CD4-positive, CD25-positive, alpha-beta regulatory T cell (primary cell): ENCODE data around the gene WNK1. TPM values are rescaled to one million over a fixed set of nuclear protein-coding genes. Genes with fewer than 3 reads are reported as not detected.

Experiments
- ATAC-seq, 2 donors: fragments of 150-1000 bp; cut with Tn5 transposase; one replicate each; pipeline ENCODE4 v1.10.0; 2021; ENCODE audit warnings: low read depth in 2 of 2, moderate number of reproducible peaks in 2 of 2, moderate library complexity in 1 of 2
- DNase-seq, 3 donors: peaks; one replicate each; pipeline versions ENCODE4 v3.0.0 to v3.0.0-alpha.2; 2012 to 2022; ENCODE audit warnings: mixed read lengths in 1 of 3
- H3K27ac ChIP-seq: one replicate; pipeline ENCODE4 v1.7.0; 2013; ENCODE audit warnings: mild to moderate bottlenecking, low read length; ENCODE audit not compliant: insufficient read depth, poor library complexity, severe bottlenecking
- H3K27me3 ChIP-seq: one replicate; pipeline ENCODE4 v1.7.0; 2013; ENCODE audit warnings: low read length; ENCODE audit not compliant: control insufficient read depth, insufficient read depth
- H3K36me3 ChIP-seq: one replicate; pipeline ENCODE4 v1.7.0; 2013; ENCODE audit warnings: mild to moderate bottlenecking, low read length, moderate library complexity; ENCODE audit not compliant: control insufficient read depth, insufficient read depth
- H3K4me1 ChIP-seq: 2 replicates; pipeline ENCODE4 v1.7.0; 2013; ENCODE audit warnings: mild to moderate bottlenecking, low read length; ENCODE audit not compliant: insufficient read depth, control insufficient read depth, poor library complexity, severe bottlenecking
- H3K4me3 ChIP-seq: one replicate; pipeline ENCODE4 v1.7.0; 2013; ENCODE audit warnings: low read depth, mild to moderate bottlenecking, low read length, moderate library complexity
- H3K9me3 ChIP-seq, 2 experiments: 1 replicate in 1 of 2; 2 replicates in 1 of 2; pipeline ENCODE4 v1.7.0; 2013; ENCODE audit warnings: low read length in 2 of 2, mild to moderate bottlenecking in 1 of 2, moderate library complexity in 1 of 2; ENCODE audit not compliant: control insufficient read depth in 2 of 2
- H3K27ac Mint-ChIP-seq, 3 donors: one replicate each; pipeline ENCODE4 v1.8.0; 2020 to 2022; ENCODE audit warnings: mild to moderate bottlenecking in 3 of 3, mixed read lengths in 3 of 3, moderate library complexity in 2 of 3
- H3K27me3 Mint-ChIP-seq: one replicate; pipeline ENCODE4 v1.8.0; 2022; ENCODE audit warnings: mild to moderate bottlenecking, mixed read lengths
- H3K36me3 Mint-ChIP-seq: one replicate; pipeline ENCODE4 v1.8.0; 2020; ENCODE audit warnings: mixed read lengths
- H3K4me1 Mint-ChIP-seq, 4 donors: one replicate each; pipeline ENCODE4 v1.8.0; 2020 to 2022; ENCODE audit warnings: mixed read lengths in 4 of 4, mild to moderate bottlenecking in 1 of 4
- H3K4me3 Mint-ChIP-seq, 4 donors: one replicate each; pipeline ENCODE4 v1.8.0; 2020 to 2022; ENCODE audit warnings: mild to moderate bottlenecking in 4 of 4, mixed read lengths in 4 of 4, moderate library complexity in 3 of 4
- H3K9me3 Mint-ChIP-seq, 7 donors: one replicate each; pipeline ENCODE4 v1.8.0; 2020 to 2022; ENCODE audit warnings: mixed read lengths in 7 of 7, mild to moderate bottlenecking in 3 of 7, moderate library complexity in 2 of 7
- polyA plus RNA-seq, 4 donors: library from polyadenylated mRNA; unstranded; fragments of 300-500 nt; fragmentation: Illumina TruSeq; gene quantifications; one replicate each; pipeline ENCODE4 v1.2.3, GENCODE V29; 2021
- total RNA-seq: library from RNA; stranded (reverse); gene quantifications from one replicate; pipeline ENCODE4 v1.2.3, GENCODE V29; 2022

The WNK1 gene
- total and polyA plus RNA-seq, 5 donors from 2014 or later: 22.1 to 360 (median 32.8) TPM

GRCh38 chr12:826331-826730 is 74.0 kb downstream of the WNK1 start:
- Mint-ChIP-seq H3K4me1 (peaks cover 54 to 72% (median 66%) of the 10 kb centered on the region in 4 donors), H3K4me3 (no peak overlapping the region), H3K36me3 (peaks cover 33% of the 10 kb centered on the region), H3K9me3 (peaks cover 0 to 9% (median 2%) of the 10 kb centered on the region in 7 donors), H3K27me3 (no peaks in the 10 kb centered on the region), H3K27ac (no peak overlapping the region)
- no peak for DNase-seq
- Histone ChIP-seq H3K9me3 (peaks cover 0 to 2% of the 10 kb centered on the region in 2 experiments), H3K27me3 (no peaks in the 10 kb centered on the region), H3K27ac (peak overlapping the region; percentile 7), H3K36me3 (peaks cover 42% of the 10 kb centered on the region), H3K4me1 (peaks cover 20% of the 10 kb centered on the region), H3K4me3 (no peak overlapping the region)
- no peak for ATAC-seq

GRCh38 chr12:828726-829395 is 76.5 kb downstream of the WNK1 start:
- Mint-ChIP-seq H3K4me3 (no peak overlapping the region), H3K4me1 (peaks cover 45 to 62% (median 58%) of the 10 kb centered on the region in 4 donors), H3K27me3 (no peaks in the 10 kb centered on the region), H3K9me3 (no peaks in the 10 kb centered on the region), H3K27ac (peak overlapping the region in 1 of 3 donors; percentile 58), H3K36me3 (peaks cover 33% of the 10 kb centered on the region)
- Histone ChIP-seq H3K27me3 (no peaks in the 10 kb centered on the region), H3K27ac (no peak overlapping the region), H3K4me1 (peaks cover 3% of the 10 kb centered on the region), H3K9me3 (no peaks in the 10 kb centered on the region), H3K36me3 (peaks cover 47% of the 10 kb centered on the region), H3K4me3 (no peak overlapping the region)
- DNase-seq (no peak), ATAC-seq (no peak)

GRCh38 chr12:830111-830867 is 77.9 kb downstream of the WNK1 start:
- ATAC-seq: no peak
- Histone ChIP-seq H3K27me3 (no peaks in the 10 kb centered on the region), H3K9me3 (no peaks in the 10 kb centered on the region), H3K36me3 (peaks cover 56% of the 10 kb centered on the region), H3K4me1 (no peaks in the 10 kb centered on the region), H3K27ac (peak overlapping the region; percentile 14), H3K4me3 (no peak overlapping the region)
- peak overlapping the region in 1 of 4 donors; percentile 30 for H3K4me3 Mint-ChIP-seq
- peaks cover 40% of the 10 kb centered on the region for H3K36me3 Mint-ChIP-seq
- H3K27ac Mint-ChIP-seq: peak overlapping the region in 2 of 3 donors; percentile 29 to 76
- H3K9me3 Mint-ChIP-seq: no peaks in the 10 kb centered on the region
- H3K4me1 Mint-ChIP-seq: peaks cover 48 to 66% (median 58%) of the 10 kb centered on the region in 4 donors
- no peak for DNase-seq
- H3K27me3 Mint-ChIP-seq: no peaks in the 10 kb centered on the region

DNA sequence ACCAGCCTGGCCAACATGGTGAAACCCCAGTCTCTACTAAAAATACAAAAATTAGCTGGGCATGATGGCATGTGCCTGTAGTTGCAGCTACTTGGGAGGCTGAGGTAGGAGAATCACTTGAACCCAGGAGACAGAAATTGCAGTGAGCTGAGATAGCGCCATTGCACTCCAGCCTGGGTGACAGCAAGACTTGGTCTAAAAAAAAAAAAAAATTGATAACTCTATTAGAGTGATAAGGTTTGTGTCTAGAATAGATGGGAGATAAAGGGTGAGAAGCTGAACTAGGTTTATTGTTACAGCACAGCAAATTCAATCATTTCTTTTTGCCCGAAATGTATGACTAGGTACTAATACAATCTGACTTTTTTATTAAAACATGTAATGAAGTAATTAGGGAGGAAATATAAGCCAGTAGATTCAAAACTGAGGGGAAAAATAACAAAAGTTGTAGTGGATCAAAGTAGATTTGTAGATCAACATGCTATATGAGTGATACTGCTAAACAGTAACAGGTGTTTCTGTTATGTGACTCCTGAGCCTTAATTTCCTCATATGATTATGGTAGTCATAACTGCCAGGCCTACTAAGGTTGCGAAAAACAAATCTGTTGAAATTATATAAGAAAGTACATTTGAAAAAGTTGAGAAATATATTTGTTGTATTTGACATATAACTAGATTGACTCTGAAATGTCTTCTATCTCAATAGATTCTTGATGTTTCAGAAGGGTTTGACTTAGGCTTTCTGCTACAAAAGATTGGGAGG is 83.6 kb downstream of the WNK1 start:
- ATAC-seq (no peak), DNase-seq (no peak)
- H3K4me1 ChIP-seq: no peaks in the 10 kb centered on the region
- H3K4me3 ChIP-seq: no peak overlapping the region
- H3K4me3 Mint-ChIP-seq: no peak overlapping the region
- H3K27me3 ChIP-seq: no peaks in the 10 kb centered on the region
- H3K9me3 ChIP-seq: no peaks in the 10 kb centered on the region
- H3K36me3 ChIP-seq: peaks cover 31% of the 10 kb centered on the region
- peaks cover 40 to 67% (median 53%) of the 10 kb centered on the region in 4 donors for H3K4me1 Mint-ChIP-seq
- no peaks in the 10 kb centered on the region for H3K27me3 Mint-ChIP-seq
- H3K27ac Mint-ChIP-seq: peak overlapping the region in 2 of 3 donors; percentile 36 to 87
- peaks cover 0 to 1% (median 0%) of the 10 kb centered on the region in 7 donors for H3K9me3 Mint-ChIP-seq
- H3K27ac ChIP-seq: peak overlapping the region; percentile 23
- peaks cover 30% of the 10 kb centered on the region for H3K36me3 Mint-ChIP-seq

- Mint-ChIP-seq H3K27ac (peak overlapping the region in 1 of 3 donors; percentile 22), H3K9me3 (peaks cover 0 to 1% (median 0%) of the 10 kb centered on the region in 7 donors), H3K4me3 (no peak overlapping the region), H3K4me1 (peaks cover 45 to 72% (median 60%) of the 10 kb centered on the region in 4 donors), H3K36me3 (peaks cover 28% of the 10 kb centered on the region), H3K27me3 (no peaks in the 10 kb centered on the region)
- Histone ChIP-seq H3K36me3 (peaks cover 36% of the 10 kb centered on the region), H3K9me3 (no peaks in the 10 kb centered on the region), H3K27ac (no peak overlapping the region), H3K4me1 (no peaks in the 10 kb centered on the region), H3K4me3 (no peak overlapping the region), H3K27me3 (no peaks in the 10 kb centered on the region)
- DNase-seq: no peak
- ATAC-seq: no peak
Measured at GRCh38 chr12:836952-837351, 84.6 kb downstream of the WNK1 start.

DNA sequence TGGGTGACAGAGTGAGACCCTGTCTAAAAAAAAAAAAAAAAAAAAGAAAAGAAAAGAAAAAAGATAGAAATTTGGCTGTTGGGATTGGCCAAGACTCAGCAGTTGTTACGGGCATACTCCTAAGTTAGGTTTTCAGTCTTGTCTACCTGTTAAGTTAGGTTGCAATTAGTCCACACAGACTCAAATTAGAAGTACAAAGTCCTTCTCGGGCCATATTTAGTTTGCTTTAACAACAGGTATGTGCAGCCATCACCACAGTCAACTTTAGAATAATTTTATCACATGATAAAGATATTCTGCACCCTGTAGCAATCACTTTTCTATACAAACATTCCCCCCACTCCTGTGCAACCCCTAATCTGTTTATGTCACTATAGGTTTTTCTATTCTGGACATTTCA is 85.2 kb downstream of the WNK1 start:
- ATAC-seq (no peak), DNase-seq (no peak)
- Mint-ChIP-seq H3K27me3 (no peaks in the 10 kb centered on the region), H3K27ac (peak overlapping the region in 1 of 3 donors; percentile 29), H3K4me3 (no peak overlapping the region), H3K9me3 (peaks cover 0 to 1% (median 0%) of the 10 kb centered on the region in 7 donors), H3K4me1 (peaks cover 49 to 73% (median 60%) of the 10 kb centered on the region in 4 donors), H3K36me3 (peaks cover 26% of the 10 kb centered on the region)
- Histone ChIP-seq H3K9me3 (no peaks in the 10 kb centered on the region), H3K27me3 (no peaks in the 10 kb centered on the region), H3K4me1 (no peaks in the 10 kb centered on the region), H3K36me3 (peaks cover 36% of the 10 kb centered on the region), H3K4me3 (no peak overlapping the region), H3K27ac (no peak overlapping the region)

GRCh38 chr12:843609-844008 is 91.2 kb downstream of the WNK1 start:
- H3K4me1 Mint-ChIP-seq: peaks cover 38 to 68% (median 57%) of the 10 kb centered on the region in 4 donors
- Histone ChIP-seq H3K27me3 (no peaks in the 10 kb centered on the region), H3K4me1 (peaks cover 5% of the 10 kb centered on the region), H3K9me3 (no peaks in the 10 kb centered on the region), H3K36me3 (peaks cover 25% of the 10 kb centered on the region), H3K27ac (no peak overlapping the region), H3K4me3 (no peak overlapping the region)
- H3K9me3 Mint-ChIP-seq: no peaks in the 10 kb centered on the region
- DNase-seq (no peak), ATAC-seq (no peak)
- H3K27ac Mint-ChIP-seq: peak overlapping the region in 1 of 3 donors; percentile 32
- H3K36me3 Mint-ChIP-seq: peaks cover 15% of the 10 kb centered on the region
- no peaks in the 10 kb centered on the region for H3K27me3 Mint-ChIP-seq
- no peak overlapping the region for H3K4me3 Mint-ChIP-seq
